Right lobe of liver (tissue), 4 donors: Measurements from ENCODE around the gene NEUROG3.

Source experiments
- CTCF ChIP-seq, 4 donors: fragments of 200-600 bp in 3 of 4; fragments of 450-650 bp in 1 of 4; IDR thresholded peaks; one replicate each; pipeline versions ENCODE4 v1.5.1 to v1.8.0; 2016 to 2022; ENCODE audit warnings: antibody characterized with exemption in 4 of 4, mild to moderate bottlenecking in 2 of 4
- POLR2A ChIP-seq: fragments of 450-650 bp; IDR thresholded peaks from one replicate; pipeline ENCODE4 v1.6.1; 2017; ENCODE audit warnings: antibody characterized with exemption, mild to moderate bottlenecking
- donor health status: DM: no; HTN: no; CAD: no.
- donor health status: DM: no; HTN: no; CAD: no.
- donor health status: DM: no; HTN: yes; CAD: no.

GRCh38 chr10:69571618-69572158, 1.5 kb downstream of the NEUROG3 start:
- TF ChIP-seq POLR2A = no peak
- TF ChIP-seq CTCF (IDR thresholded peaks at IDR 0.05) = no peak
